Measurements from ENCODE around the gene MISP.

- TF ChIP-seq MAX (IDR thresholded peaks at IDR 0.05): no peak
- TF ChIP-seq TAF1 (IDR thresholded peaks at IDR 0.05; ENCODE audit: low read depth): no peak
- no peak for TF ChIP-seq EGR1 (IDR thresholded peaks at IDR 0.05)
- no peak for TF ChIP-seq CEBPB (IDR thresholded peaks at IDR 0.05)
- no peak for TF ChIP-seq EP300 (IDR thresholded peaks at IDR 0.05; ENCODE audit: borderline replicate concordance)
- TF ChIP-seq RAD21 (IDR thresholded peaks at IDR 0.05; ENCODE audit: low read depth): no peak
These were observed 14.8 kb upstream of the MISP start for GRCh38 chr19:736125-736524.
